SU-DHL-6 (cell line): ENCODE results near the gene SPTBN5.

Source experiments
- H2AFZ ChIP-seq: fragments of 200-600 bp; sonication (generic); 2 replicates; pipeline ENCODE4 v1.6.1; 2014; ENCODE audit warnings: low read depth, mild to moderate bottlenecking, moderate library complexity, mixed read lengths, antibody characterized with exemption, low read length; ENCODE audit not compliant: severe bottlenecking
- H3F3A ChIP-seq: fragments of 200-600 bp; shearing (Covaris generic); 2 replicates; pipeline ENCODE4 v1.6.0; 2016; ENCODE audit warnings: antibody characterized with exemption, mild to moderate bottlenecking; ENCODE audit not compliant: insufficient read depth
- H3K27ac ChIP-seq: fragments of 200-600 bp; sonication (generic); 2 replicates; pipeline ENCODE4 v1.5.1; 2016; ENCODE audit warnings: low read depth, mild to moderate bottlenecking, low read length, moderate library complexity, mixed read lengths
- H3K27me3 ChIP-seq: fragments of 200-600 bp; sonication (generic), shearing (Covaris generic); 2 replicates; pipeline ENCODE4 v1.6.0; 2014; ENCODE audit warnings: mild to moderate bottlenecking, low read length
- H3K36me3 ChIP-seq: fragments of 200-600 bp; sonication (generic); 2 replicates; pipeline ENCODE4 v1.6.1; 2014; ENCODE audit warnings: mild to moderate bottlenecking, low read length, mixed read lengths
- H3K4me2 ChIP-seq: fragments of 300-600, 200-600 bp; shearing (Covaris generic), sonication (generic); 2 replicates; pipeline ENCODE4 v1.6.0; 2014; ENCODE audit warnings: low read length, low read depth, mild to moderate bottlenecking; ENCODE audit not compliant: poor library complexity, severe bottlenecking
- H3K4me3 ChIP-seq: fragments of 200-600 bp; sonication (generic); 2 replicates; pipeline ENCODE4 v1.5.1; 2014; ENCODE audit warnings: antibody characterized with exemption, low read length, mild to moderate bottlenecking, mixed read lengths; ENCODE audit not compliant: insufficient read depth, poor library complexity, severe bottlenecking
- H3K79me2 ChIP-seq: fragments of 200-600 bp; sonication (generic); 2 replicates; pipeline ENCODE4 v1.6.1; 2014; ENCODE audit warnings: mild to moderate bottlenecking, low read length, moderate library complexity; ENCODE audit not compliant: insufficient read depth
- H3K9ac ChIP-seq: fragments of 200-600 bp; sonication (generic); 2 replicates; pipeline ENCODE4 v1.7.0; 2014; ENCODE audit warnings: mild to moderate bottlenecking, low read length
- H3K9me2 ChIP-seq: fragments of 200-600 bp; sonication (generic); replicated peaks from 2 replicates; pipeline ENCODE4 v1.6.1; 2014; ENCODE audit warnings: low read length; ENCODE audit not compliant: insufficient read depth
- H3K9me3 ChIP-seq: fragments of 200-600 bp; sonication (generic); 2 replicates; pipeline ENCODE4 v1.6.1; 2014; ENCODE audit warnings: low read length, mixed read lengths; ENCODE audit not compliant: insufficient read depth
- H4K20me1 ChIP-seq: fragments of 200-600 bp; sonication (generic); 2 replicates; pipeline ENCODE4 v1.6.1; 2014; ENCODE audit warnings: low read depth, mild to moderate bottlenecking, antibody characterized with exemption, low read length, moderate library complexity, mixed read lengths
- CTCF ChIP-seq: fragments of 200-600 bp; sonication (generic); IDR thresholded peaks from one replicate; pipeline ENCODE4 v1.5.1; 2017; ENCODE audit warnings: antibody characterized with exemption, mild to moderate bottlenecking, low read length, moderate library complexity; ENCODE audit not compliant: insufficient read depth, poor library complexity, severe bottlenecking
- EZH2phosphoT487 ChIP-seq: fragments of 200-600 bp; sonication (generic), shearing (Covaris generic); conservative IDR thresholded peaks from 2 replicates; pipeline ENCODE4 v1.6.1; 2018; ENCODE audit warnings: mild to moderate bottlenecking, antibody characterized with exemption, low read length, moderate library complexity, mixed read lengths

Gene SPTBN5

GRCh38 chr15:41893422-41894250, at the start of gene SPTBN5:
TSS of gene SPTBN5 (minus strand) at chr15:41894053. CDS start at chr15:41893497, 556 bp downstream.
- H3K9me3 ChIP-seq = no peaks in the 10 kb centered on the region
- H2AFZ ChIP-seq = no peak within 1 kb of the TSS
- no peak within 1 kb of the TSS for H3K4me3 ChIP-seq
- H4K20me1 ChIP-seq = no peaks in the 10 kb centered on the region
- H3K9ac ChIP-seq = no peak within 1 kb of the TSS
- H3F3A ChIP-seq = no peaks in the 10 kb centered on the region
- TF ChIP-seq EZH2phosphoT487 (no peak), CTCF (no peak)
- H3K4me2 ChIP-seq = no peak within 1 kb of the TSS
- H3K36me3 ChIP-seq = no peaks in the 10 kb centered on the region
- no peaks in the 10 kb centered on the region for H3K9me2 ChIP-seq
- H3K27ac ChIP-seq = no peak within 1 kb of the TSS
- H3K79me2 ChIP-seq = no peaks in the 10 kb centered on the region
- H3K27me3 ChIP-seq = no peaks in the 10 kb centered on the region

DNA sequence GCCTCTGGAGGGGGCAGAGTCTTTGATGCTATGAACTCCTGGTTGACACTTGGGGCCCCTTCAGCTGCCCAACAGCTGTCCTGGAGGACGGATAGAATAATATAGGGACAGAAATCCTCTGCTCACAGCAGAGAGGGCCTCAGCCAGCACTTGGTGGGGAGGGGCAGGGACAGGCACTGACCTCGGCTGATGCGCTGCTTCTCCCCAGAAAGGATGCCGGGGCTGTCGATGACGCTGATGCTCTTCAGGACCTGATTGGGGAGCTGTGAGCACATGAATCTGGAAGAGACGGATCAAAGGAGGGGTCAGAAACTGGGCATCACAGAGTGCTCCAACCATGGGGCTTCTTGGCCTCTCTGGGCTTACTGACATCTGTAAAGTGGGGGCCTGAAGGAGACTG, 49.0 kb upstream of the SPTBN5 start:
- H2AFZ ChIP-seq = no peak overlapping the region
- no peak overlapping the region for H3K4me3 ChIP-seq
- no peaks in the 10 kb centered on the region for H3K9me2 ChIP-seq
- H3K27me3 ChIP-seq = no peaks in the 10 kb centered on the region
- H3K9ac ChIP-seq = no peak overlapping the region
- H3F3A ChIP-seq = no peaks in the 10 kb centered on the region
- no peak overlapping the region for H3K27ac ChIP-seq
- no peak overlapping the region for H3K4me2 ChIP-seq
- no peaks in the 10 kb centered on the region for H3K9me3 ChIP-seq
- no peaks in the 10 kb centered on the region for H3K36me3 ChIP-seq
- TF ChIP-seq EZH2phosphoT487 = no peak
- TF ChIP-seq CTCF = no peak
- no peaks in the 10 kb centered on the region for H4K20me1 ChIP-seq
- H3K79me2 ChIP-seq = no peaks in the 10 kb centered on the region

- Histone ChIP-seq H3K27me3 (no peaks in the 10 kb centered on the region), H2AFZ (no peak overlapping the region), H3K4me3 (no peak overlapping the region), H3K9me3 (no peaks in the 10 kb centered on the region), H3K9me2 (no peaks in the 10 kb centered on the region), H4K20me1 (no peaks in the 10 kb centered on the region), H3K4me2 (no peak overlapping the region), H3K9ac (no peak overlapping the region), H3K27ac (no peak overlapping the region), H3K79me2 (no peaks in the 10 kb centered on the region), H3K36me3 (no peaks in the 10 kb centered on the region), H3F3A (no peaks in the 10 kb centered on the region)
- TF ChIP-seq EZH2phosphoT487 (no peak), CTCF (no peak)
These were observed 48.0 kb upstream of the SPTBN5 start for GRCh38 chr15:41941644-41942415.
